DOHH2 (cell line): Measurements from ENCODE around the gene FAM234B.

Experiments
- CTCF ChIP-seq: fragments of 200-600 bp; sonication (generic); IDR thresholded peaks from one replicate; pipeline ENCODE4 v1.5.1; 2014; ENCODE audit warnings: antibody characterized with exemption, mild to moderate bottlenecking, low read depth, low read length; ENCODE audit not compliant: poor library complexity, severe bottlenecking
- EZH2phosphoT487 ChIP-seq: fragments of 200-600 bp; sonication (generic); IDR thresholded peaks from 2 replicates; pipeline ENCODE4 v1.6.1; 2017; ENCODE audit warnings: borderline replicate concordance, mild to moderate bottlenecking, antibody characterized with exemption, low read length, moderate library complexity, mixed read lengths

GRCh38 chr12:12999271-12999958 lies 44.8 kb upstream of the FAM234B start:
- TF ChIP-seq CTCF (no peak), EZH2phosphoT487 (no peak)
